GM19240 (cell line): ENCODE measurements around the gene ARAP3.

ENCODE experiments used
- DNase-seq: peaks from one replicate; pipeline ENCODE4 v3.0.0; 2011; ENCODE audit warnings: low spot score; ENCODE audit not compliant: insufficient read length

The ARAP3 gene

GRCh38 chr5:141647242-141647641, 34.8 kb downstream of the ARAP3 start:
- DNase-seq, result no peak

GRCh38 chr5:141646026-141646425, 36.0 kb downstream of the ARAP3 start:
- no peak for DNase-seq

- peak; percentile 50 for DNase-seq
Measured at GRCh38 chr5:141641634-141642267, 40.3 kb downstream of the ARAP3 start.

GRCh38 chr5:141640698-141641097, 41.3 kb downstream of the ARAP3 start:
- DNase-seq, result no peak

GRCh38 chr5:141640051-141640415, 42.0 kb downstream of the ARAP3 start:
- no peak for DNase-seq

GRCh38 chr5:141639357-141640050, 42.5 kb downstream of the ARAP3 start:
- DNase-seq, result no peak

- no peak for DNase-seq
Measured at GRCh38 chr5:141638771-141639170, 43.3 kb downstream of the ARAP3 start.

- no peak for DNase-seq
Measured at GRCh38 chr5:141637767-141638419, 44.1 kb downstream of the ARAP3 start.

- DNase-seq, result no peak
Measured at GRCh38 chr5:141637123-141637766, 44.8 kb downstream of the ARAP3 start.

- DNase-seq, result peak; percentile 78
Measured at GRCh38 chr5:141636413-141637122, 45.5 kb downstream of the ARAP3 start, which contains the start of the genes HDAC3 and RELL2. TSS of gene HDAC3 (minus strand) at chr5:141636849. CDS start at chr5:141636790, 59 bp downstream. TSS of gene RELL2 (plus strand) at chr5:141636997. CDS start at chr5:141638226, 1,229 bp downstream.

GRCh38 chr5:141636106-141636412, 46.0 kb downstream of the ARAP3 start:
- DNase-seq, result no peak

- no peak for DNase-seq
Measured at GRCh38 chr5:141635646-141636045, 46.4 kb downstream of the ARAP3 start.

- DNase-seq, result no peak
Measured at GRCh38 chr5:141634720-141635119, 47.3 kb downstream of the ARAP3 start.

GRCh38 chr5:141633871-141634561, 48.0 kb downstream of the ARAP3 start:
- DNase-seq, result peak; percentile 50

GRCh38 chr5:141632650-141633049, 49.4 kb downstream of the ARAP3 start:
- no peak for DNase-seq

- DNase-seq, result no peak
Measured at GRCh38 chr5:141630570-141631140, 51.4 kb downstream of the ARAP3 start.

GRCh38 chr5:141628175-141628788, 53.7 kb downstream of the ARAP3 start:
- DNase-seq, result no peak

GRCh38 chr5:141623611-141624010, 58.4 kb downstream of the ARAP3 start:
- no peak for DNase-seq

GRCh38 chr5:141623186-141623585, 58.8 kb downstream of the ARAP3 start:
- DNase-seq, result no peak
